GM10266 (cell line): ENCODE data around the gene TAF6.
"Not testable (repeated sequence)": the region's sequence is repeated elsewhere in the genome, so short reads cannot be mapped to it uniquely, and the experiment has no call there.

Source experiments
- DNase-seq: peaks from one replicate; pipeline ENCODE4 v3.0.0; 2012; ENCODE audit errors: extremely low spot score
- CTCF ChIP-seq: IDR thresholded peaks from 2 replicates; pipeline ENCODE4 v1.5.1; 2012; ENCODE audit warnings: mild to moderate bottlenecking, low read depth; ENCODE audit not compliant: control insufficient read depth, insufficient read depth; ENCODE audit errors: missing control alignments

TAF6 gene

GRCh38 chr7:100148225-100148558 is 29.0 kb upstream of the TAF6 start:
- TF ChIP-seq CTCF = no peak
- no peak for DNase-seq

- DNase-seq = no peak
- no peak for TF ChIP-seq CTCF
These were observed 28.1 kb upstream of the TAF6 start for GRCh38 chr7:100147278-100147677.

- DNase-seq = not testable (repeated sequence)
These were observed 27.2 kb upstream of the TAF6 start for GRCh38 chr7:100146350-100146749.

GRCh38 chr7:100142461-100142860 is 23.3 kb upstream of the TAF6 start:
- DNase-seq = no peak
- no peak for TF ChIP-seq CTCF

GRCh38 chr7:100141555-100141949 is 22.4 kb upstream of the TAF6 start:
- no peak for DNase-seq
- no peak for TF ChIP-seq CTCF

- peak; percentile 9 for DNase-seq
These were observed 18.9 kb upstream of the TAF6 start for GRCh38 chr7:100137851-100138760.

GRCh38 chr7:100132697-100133151 is 13.6 kb upstream of the TAF6 start:
- peak; percentile 94 for TF ChIP-seq CTCF
- peak; percentile 77 for DNase-seq

More at GRCh38 chr7:100137851-100138760, 18.9 kb upstream of the TAF6 start:
- no peak for TF ChIP-seq CTCF
